Suprapubic skin (tissue), 4 donors: ENCODE measurements around the gene PEX7.

Source experiments
- CTCF ChIP-seq, 2 donors: fragments of 200-600 bp in 1 of 2; fragments of 450-650 bp in 1 of 2; sonication (generic) in 1 of 2; IDR thresholded peaks; one replicate each; pipeline ENCODE4 v1.5.1; 2016 to 2019; ENCODE audit warnings: antibody characterized with exemption in 2 of 2, mild to moderate bottlenecking in 1 of 2, moderate library complexity in 1 of 2
- POLR2A ChIP-seq, 2 donors: fragments of 450-650 bp; IDR thresholded peaks; one replicate each; pipeline ENCODE4 v1.6.1; 2017; ENCODE audit warnings: antibody characterized with exemption in 2 of 2, mild to moderate bottlenecking in 2 of 2, moderate library complexity in 2 of 2
- POLR2AphosphoS5 ChIP-seq, 3 donors: sonication (generic); formaldehyde crosslinking; IDR thresholded peaks; one replicate each; pipeline ENCODE4 v1.6.1; 2017; ENCODE audit warnings: antibody characterized with exemption in 3 of 3

GRCh38 chr6:136932599-136932998 is 110.2 kb downstream of the PEX7 start:
- no peak for TF ChIP-seq CTCF (IDR thresholded peaks at IDR 0.05)
- no peak for TF ChIP-seq POLR2A (IDR thresholded peaks at IDR 0.05)
- no peak for TF ChIP-seq POLR2AphosphoS5 (IDR thresholded peaks at IDR 0.05)
